Fibroblast of lung (primary cell): ENCODE data around the gene POLR2J2.
"Not testable (repeated sequence)": the region's sequence is repeated elsewhere in the genome, so short reads cannot be mapped to it uniquely, and the experiment has no call there.

ENCODE experiments used
- EZH2 ChIP-seq: IDR thresholded peaks from 2 replicates; pipeline ENCODE4 v1.5.1; 2012; ENCODE audit warnings: low read length, control low read depth, mild to moderate bottlenecking; ENCODE audit errors: missing control alignments
- TF ChIP-seq, protein P1 (sequence below), 2 donors: IDR thresholded peaks in 1 of 2; conservative IDR thresholded peaks in 1 of 2; 1 replicate in 1 of 2; 2 replicates in 1 of 2; pipeline ENCODE4 v1.5.1; 2011 to 2012; ENCODE audit warnings: low read length in 2 of 2, control low read depth in 1 of 2, inconsistent platforms in 1 of 2, low read depth in 1 of 2, mild to moderate bottlenecking in 1 of 2

DNA sequence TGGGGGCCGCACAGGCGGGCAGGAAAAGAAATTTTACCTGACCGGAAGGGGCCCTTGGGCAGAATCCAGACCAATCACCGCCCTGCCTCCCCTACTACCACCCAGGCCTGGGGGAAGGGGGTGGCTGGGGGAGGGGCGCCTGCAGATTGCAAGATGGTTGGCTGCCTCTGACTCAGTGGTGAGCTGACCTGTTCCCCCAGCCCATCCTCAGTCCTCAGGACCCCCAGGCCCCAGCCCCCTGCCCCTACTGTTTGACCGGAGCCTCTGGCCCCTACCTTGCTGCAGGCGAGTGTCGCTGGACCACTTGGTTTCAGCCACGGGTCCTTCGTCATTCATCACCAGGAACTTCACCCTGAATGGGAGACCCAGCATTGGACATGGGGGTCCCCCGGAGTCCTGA lies 32.6 kb downstream of the POLR2J2 start:
- TF ChIP-seq, protein P1, sequence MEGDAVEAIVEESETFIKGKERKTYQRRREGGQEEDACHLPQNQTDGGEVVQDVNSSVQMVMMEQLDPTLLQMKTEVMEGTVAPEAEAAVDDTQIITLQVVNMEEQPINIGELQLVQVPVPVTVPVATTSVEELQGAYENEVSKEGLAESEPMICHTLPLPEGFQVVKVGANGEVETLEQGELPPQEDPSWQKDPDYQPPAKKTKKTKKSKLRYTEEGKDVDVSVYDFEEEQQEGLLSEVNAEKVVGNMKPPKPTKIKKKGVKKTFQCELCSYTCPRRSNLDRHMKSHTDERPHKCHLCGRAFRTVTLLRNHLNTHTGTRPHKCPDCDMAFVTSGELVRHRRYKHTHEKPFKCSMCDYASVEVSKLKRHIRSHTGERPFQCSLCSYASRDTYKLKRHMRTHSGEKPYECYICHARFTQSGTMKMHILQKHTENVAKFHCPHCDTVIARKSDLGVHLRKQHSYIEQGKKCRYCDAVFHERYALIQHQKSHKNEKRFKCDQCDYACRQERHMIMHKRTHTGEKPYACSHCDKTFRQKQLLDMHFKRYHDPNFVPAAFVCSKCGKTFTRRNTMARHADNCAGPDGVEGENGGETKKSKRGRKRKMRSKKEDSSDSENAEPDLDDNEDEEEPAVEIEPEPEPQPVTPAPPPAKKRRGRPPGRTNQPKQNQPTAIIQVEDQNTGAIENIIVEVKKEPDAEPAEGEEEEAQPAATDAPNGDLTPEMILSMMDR (conservative IDR thresholded peaks at IDR 0.05 in 1 of 2, IDR thresholded peaks at IDR 0.05 in 1 of 2; ENCODE audit: low read depth in 1 of 2, low read length in 2 of 2), result not testable (repeated sequence)
- not testable (repeated sequence) for TF ChIP-seq EZH2
